HL-60 (cell line): Measurements from ENCODE around the gene MOBP.

Source experiments
- DNase-seq, 2 experiments: peaks; one replicate each; pipeline ENCODE4 v3.0.0-alpha.2; 2010 to 2020; ENCODE audit warnings: low read depth in 1 of 2, low spot score in 1 of 2
- H3K27ac ChIP-seq: fragments of 250-450 bp; sonication (Bioruptor Pico); replicated peaks from 2 replicates; pipeline ENCODE4 v1.5.1; 2020; ENCODE audit warnings: mild to moderate bottlenecking, moderate library complexity
- H3K27me3 ChIP-seq: fragments of 250-450 bp; sonication (Bioruptor Pico); 2 replicates; pipeline ENCODE4 v1.5.1; 2021; ENCODE audit warnings: mild to moderate bottlenecking, moderate library complexity; ENCODE audit not compliant: insufficient read depth, poor library complexity, severe bottlenecking
- H3K4me3 ChIP-seq: replicated peaks from 2 replicates; pipeline ENCODE4 v1.5.1; 2011; ENCODE audit warnings: mild to moderate bottlenecking, control low read depth, low read length; ENCODE audit not compliant: insufficient read depth
- CTCF ChIP-seq: IDR thresholded peaks from one replicate; pipeline ENCODE4 v1.5.1; 2011; ENCODE audit warnings: low read length, control low read depth, inconsistent platforms; ENCODE audit not compliant: insufficient read depth
- GABPA ChIP-seq: IDR thresholded peaks from 2 replicates; pipeline ENCODE4 v1.6.1; 2012; ENCODE audit warnings: low read depth
- POLR2AphosphoS5 ChIP-seq: IDR thresholded peaks from 2 replicates; pipeline ENCODE4 v1.6.1; 2012; ENCODE audit warnings: low read depth
- REST ChIP-seq: IDR thresholded peaks from 2 replicates; pipeline ENCODE4 v1.6.1; 2012; ENCODE audit warnings: low read depth; ENCODE audit not compliant: insufficient replicate concordance
- SPI1 ChIP-seq: IDR thresholded peaks from 2 replicates; pipeline ENCODE4 v1.6.1; 2012; ENCODE audit warnings: low read depth, mild to moderate bottlenecking, borderline replicate concordance

The MOBP gene

GRCh38 chr3:39494781-39495180 lies 27.3 kb downstream of the MOBP start:
- TF ChIP-seq GABPA (no peak), CTCF (no peak), POLR2AphosphoS5 (no peak), REST (no peak), SPI1 (no peak)

GRCh38 chr3:39497753-39498152 lies 30.3 kb downstream of the MOBP start:
- no peak overlapping the region for H3K27ac ChIP-seq
- no peak for DNase-seq
- TF ChIP-seq POLR2AphosphoS5 (no peak), CTCF (no peak)
- H3K4me3 ChIP-seq = no peak overlapping the region
- peaks cover 35% of the 10 kb centered on the region for H3K27me3 ChIP-seq

More at GRCh38 chr3:39494781-39495180, 27.3 kb downstream of the MOBP start:
- Histone ChIP-seq H3K27me3 (peaks cover 13% of the 10 kb centered on the region), H3K27ac (no peak overlapping the region), H3K4me3 (no peak overlapping the region)
- DNase-seq = no peak

- Histone ChIP-seq H3K27ac (no peak overlapping the region), H3K27me3 (peaks cover 41% of the 10 kb centered on the region), H3K4me3 (no peak overlapping the region)
- TF ChIP-seq REST = no peak
- no peak for TF ChIP-seq GABPA
- no peak for TF ChIP-seq SPI1
- no peak for TF ChIP-seq POLR2AphosphoS5
- TF ChIP-seq CTCF = no peak
- no peak for DNase-seq
These were observed 32.3 kb downstream of the MOBP start for GRCh38 chr3:39499651-39500273.

GRCh38 chr3:39501059-39501458 lies 33.6 kb downstream of the MOBP start:
- H3K27me3 ChIP-seq = peaks cover 43% of the 10 kb centered on the region
- no peak overlapping the region for H3K4me3 ChIP-seq
- DNase-seq = no peak
- TF ChIP-seq REST (no peak), POLR2AphosphoS5 (no peak), SPI1 (no peak), GABPA (no peak), CTCF (no peak)
- H3K27ac ChIP-seq = no peak overlapping the region
